ENCODE results near the gene PAGR1. TPM values are rescaled to one million over a fixed set of nuclear protein-coding genes. Genes with fewer than 3 reads are reported as not detected.

PAGR1 gene
- total and polyA plus RNA-seq, 9 of the 15 experiments (the other 6 are each of a cell fraction or from before 2014, with no cell fraction given): 1.4 to 58.2 (median 16.8) TPM

- TF ChIP-seq ZNF318 (IDR thresholded peaks at IDR 0.05; ENCODE audit: borderline replicate concordance in 1 of 2, low read depth in 1 of 2) (no peak), E2F8 (IDR thresholded peaks at IDR 0.05; ENCODE audit: low read depth, partially characterized antibody) (peak; percentile 86), PATZ1 (CRISPR knock-in tag; IDR thresholded peaks at IDR 0.05; ENCODE audit: borderline replicate concordance) (no peak), MNT (conservative IDR thresholded peaks at IDR 0.05) (peak; percentile 89 to 92), CREB3L1 (IDR thresholded peaks at IDR 0.05; ENCODE audit: borderline replicate concordance, low read depth) (peak; percentile 59), RAD21 (CRISPR knock-in tag; conservative IDR thresholded peaks at IDR 0.05 in 1 of 2, IDR thresholded peaks at IDR 0.05 in 1 of 2) (peak; percentile 60 to 62)
Measured at GRCh38 chr16:29790183-29790948, 25.6 kb upstream of the PAGR1 start, which contains the start of gene KIF22 (continued).

Data from K562 (cell line).